GM12873 (cell line): Measurements from ENCODE around the gene OTOGL.

Source experiments
- CTCF ChIP-seq: IDR thresholded peaks from 2 replicates; pipeline ENCODE4 v1.5.1; 2012; ENCODE audit warnings: low read depth, mild to moderate bottlenecking, moderate library complexity, low read length, control low read depth; ENCODE audit not compliant: insufficient read depth; ENCODE audit errors: missing control alignments

Gene OTOGL

GRCh38 chr12:80420075-80420474, 320.7 kb downstream of the OTOGL start:
- TF ChIP-seq CTCF = no peak

GRCh38 chr12:80422550-80422949, 323.2 kb downstream of the OTOGL start:
- no peak for TF ChIP-seq CTCF
